ENCODE measurements around the gene PRPF38B. TPM values are rescaled to one million over a fixed set of nuclear protein-coding genes. Genes with fewer than 3 reads are reported as not detected.

PRPF38B gene
- total and polyA plus RNA-seq, 9 of the 15 experiments (the other 6 are each of a cell fraction or from before 2014, with no cell fraction given) = 25.3 to 85.5 (median 66.4) TPM

- TF ChIP-seq ZBTB2 (IDR thresholded peaks at IDR 0.05) (peak; percentile 60; the same call in 1 of the 2 replicates), SP1 (CRISPR knock-in tag; IDR thresholded peaks at IDR 0.05) (peak; percentile 98), ARID4B (CRISPR knock-in tag; IDR thresholded peaks at IDR 0.05) (peak; percentile 65; the same call in 1 of the 2 replicates)
Observed at GRCh38 chr1:108746382-108747170, 54.5 kb downstream of the PRPF38B start, which contains the start of gene STXBP3 (continued).

Data from K562 (cell line).